Gastrocnemius medialis (tissue), 4 donors: ENCODE measurements around the gene NID1. TPM values are rescaled to one million over a fixed set of nuclear protein-coding genes. Genes with fewer than 3 reads are reported as not detected.
"Not testable (repeated sequence)": the region's sequence is repeated elsewhere in the genome, so short reads cannot be mapped to it uniquely, and the experiment has no call there.

Experiments used
- ATAC-seq, 2 donors: fragments of 150-250 bp; one replicate each; pipeline ENCODE4 v1.9.1; 2016
- DNase-seq, 2 donors: peaks; one replicate each; pipeline ENCODE4 v3.0.0-alpha.2; 2019
- H3K27ac ChIP-seq, 4 donors: fragments of 200-600 bp; sonication (generic); 1 replicate in 1 of 4; 2 replicates in 3 of 4; pipeline ENCODE4 v1.5.1; 2016 to 2018; ENCODE audit warnings: mild to moderate bottlenecking in 2 of 4, moderate library complexity in 1 of 4
- H3K27me3 ChIP-seq, 3 donors: fragments of 200-600 bp; sonication (generic) in 2 of 3; 1 replicate in 1 of 3; 2 replicates in 2 of 3; pipeline versions ENCODE4 v1.5.1 to v1.6.0; 2016 to 2019; ENCODE audit warnings: mild to moderate bottlenecking in 1 of 3, moderate library complexity in 1 of 3
- H3K36me3 ChIP-seq, 2 donors: fragments of 200-600 bp; sonication (generic) in 1 of 2; one replicate each; pipeline ENCODE4 v1.5.1; 2017 to 2018
- H3K4me1 ChIP-seq, 2 donors: fragments of 200-600 bp; sonication (generic) in 1 of 2; one replicate each; pipeline ENCODE4 v1.5.1; 2016 to 2017; ENCODE audit warnings: mild to moderate bottlenecking in 2 of 2
- H3K4me3 ChIP-seq, 4 donors: fragments of 200-600 bp; sonication (generic) in 3 of 4; 1 replicate in 1 of 4; 2 replicates in 3 of 4; pipeline ENCODE4 v1.5.1; 2016 to 2019; ENCODE audit warnings: mild to moderate bottlenecking in 2 of 4
- H3K9me3 ChIP-seq, 3 donors: fragments of 200-600 bp; sonication (generic) in 2 of 3; 1 replicate in 1 of 3; 2 replicates in 2 of 3; pipeline ENCODE4 v1.5.1; 2016 to 2019
- POLR2A ChIP-seq, 2 donors: fragments of 450-650 bp; IDR thresholded peaks; one replicate each; pipeline ENCODE4 v1.6.1; 2017; ENCODE audit warnings: antibody characterized with exemption in 2 of 2, mild to moderate bottlenecking in 2 of 2, moderate library complexity in 2 of 2
- in situ Hi-C, 4 donors: fragments of 200-750 bp; cut with MboI; loops; one replicate each; pipeline versions ENCODE4 v1.15.0 to v1.8.0; 2017; ENCODE audit warnings: low sequenced_read_pairs in 4 of 4
- intact Hi-C: fragments of 100-400 bp; cut with DNase I; formaldehyde crosslinking; loops from one replicate; pipeline ENCODE4 v1.15.1; 2023; ENCODE audit warnings: low total_unique reads
- total RNA-seq, 4 donors: library from RNA; depleted of rRNA; stranded (reverse); fragments of >200 nt; gene quantifications; one replicate each; pipeline versions ENCODE4 v1.1.0 to v1.2.3, GENCODE V29; 2016
- TF ChIP-seq, protein P1 (sequence below), 5 experiments: fragments of 450-650 bp in 3 of 5; fragments of 200-600 bp in 2 of 5; sonication (generic) in 2 of 5; IDR thresholded peaks in 4 of 5; conservative IDR thresholded peaks in 1 of 5; 1 replicate in 4 of 5; 2 replicates in 1 of 5; pipeline ENCODE4 v1.5.1; 2016 to 2019; ENCODE audit warnings: antibody characterized with exemption in 5 of 5, mild to moderate bottlenecking in 3 of 5, moderate library complexity in 3 of 5

Gene NID1
- total RNA-seq, 4 donors from 2014 or later, result 33.7 to 79.0 (median 51.7) TPM

DNA sequence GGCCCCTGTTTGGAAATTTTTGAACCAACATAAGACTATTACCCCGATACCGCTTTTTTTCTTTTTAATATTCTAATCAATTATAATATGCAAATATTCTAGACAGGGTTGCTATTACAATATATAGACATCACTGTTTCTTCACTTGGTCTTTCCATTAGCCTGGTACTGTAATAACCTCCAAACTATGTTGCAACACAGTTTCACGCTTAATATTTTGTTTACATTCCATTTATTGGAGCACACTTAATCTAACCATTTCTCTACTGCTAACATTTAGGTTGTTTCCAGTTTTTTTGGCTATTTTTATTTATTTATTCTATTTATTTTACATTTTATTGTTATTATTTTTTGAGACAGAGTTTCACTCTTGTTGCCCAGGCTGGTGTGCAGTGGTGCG, 17.6 kb upstream of the NID1 start:
- TF ChIP-seq, protein P1, sequence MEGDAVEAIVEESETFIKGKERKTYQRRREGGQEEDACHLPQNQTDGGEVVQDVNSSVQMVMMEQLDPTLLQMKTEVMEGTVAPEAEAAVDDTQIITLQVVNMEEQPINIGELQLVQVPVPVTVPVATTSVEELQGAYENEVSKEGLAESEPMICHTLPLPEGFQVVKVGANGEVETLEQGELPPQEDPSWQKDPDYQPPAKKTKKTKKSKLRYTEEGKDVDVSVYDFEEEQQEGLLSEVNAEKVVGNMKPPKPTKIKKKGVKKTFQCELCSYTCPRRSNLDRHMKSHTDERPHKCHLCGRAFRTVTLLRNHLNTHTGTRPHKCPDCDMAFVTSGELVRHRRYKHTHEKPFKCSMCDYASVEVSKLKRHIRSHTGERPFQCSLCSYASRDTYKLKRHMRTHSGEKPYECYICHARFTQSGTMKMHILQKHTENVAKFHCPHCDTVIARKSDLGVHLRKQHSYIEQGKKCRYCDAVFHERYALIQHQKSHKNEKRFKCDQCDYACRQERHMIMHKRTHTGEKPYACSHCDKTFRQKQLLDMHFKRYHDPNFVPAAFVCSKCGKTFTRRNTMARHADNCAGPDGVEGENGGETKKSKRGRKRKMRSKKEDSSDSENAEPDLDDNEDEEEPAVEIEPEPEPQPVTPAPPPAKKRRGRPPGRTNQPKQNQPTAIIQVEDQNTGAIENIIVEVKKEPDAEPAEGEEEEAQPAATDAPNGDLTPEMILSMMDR (IDR thresholded peaks at IDR 0.05 in 4 of 5, conservative IDR thresholded peaks at IDR 0.05 in 1 of 5), result no peak
- no peak for TF ChIP-seq POLR2A (IDR thresholded peaks at IDR 0.05)
- in situ Hi-C loops, result no loop called here

DNA sequence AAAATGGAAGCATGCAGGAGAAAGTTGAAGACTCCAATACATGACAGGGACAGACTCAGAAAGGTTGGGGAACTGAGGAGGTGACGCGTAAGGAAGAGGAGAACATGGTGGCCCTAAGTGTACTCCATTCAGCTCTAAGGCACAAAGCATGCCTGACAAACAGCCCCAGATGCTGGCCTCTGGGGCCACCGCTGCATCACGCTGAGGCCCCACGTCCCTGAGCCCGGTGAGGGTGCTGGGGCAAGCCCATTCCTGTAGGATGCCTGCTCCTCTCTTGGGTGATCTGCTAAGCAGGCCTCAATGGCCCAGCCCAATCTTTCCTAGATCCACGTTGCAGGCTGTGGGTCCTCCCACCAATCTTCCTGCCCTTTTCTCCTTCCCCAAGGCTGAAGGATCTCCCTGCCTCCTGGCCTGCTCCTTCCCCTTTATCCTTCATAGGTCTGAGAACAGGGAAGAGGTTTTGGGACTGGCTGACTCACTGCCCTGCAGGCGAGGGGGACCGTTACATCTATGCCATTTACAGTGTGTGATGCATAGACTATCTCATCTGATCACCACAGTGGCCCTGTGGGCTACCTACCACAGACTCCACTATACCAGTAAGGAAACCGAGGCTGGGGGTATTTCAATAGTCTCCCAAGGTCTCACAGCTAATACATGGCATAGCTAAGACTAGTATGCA, 16.8 kb upstream of the NID1 start:
- ATAC-seq, result no peak
- Histone ChIP-seq H3K27me3 (no peaks in the 10 kb centered on the region), H3K9me3 (no peaks in the 10 kb centered on the region), H3K27ac (no peak overlapping the region), H3K36me3 (no peaks in the 10 kb centered on the region), H3K4me3 (no peak overlapping the region), H3K4me1 (no peaks in the 10 kb centered on the region)
- DNase-seq, result no peak
- TF ChIP-seq POLR2A (IDR thresholded peaks at IDR 0.05), result no peak
- TF ChIP-seq, protein P1 (IDR thresholded peaks at IDR 0.05 in 4 of 5, conservative IDR thresholded peaks at IDR 0.05 in 1 of 5), result no peak
- in situ Hi-C loops, result no loop called here
- intact Hi-C loops, result no loop called here

More for the DNA sequence above, 17.6 kb upstream of the NID1 start:
- Histone ChIP-seq H3K4me3 (no peak overlapping the region), H3K27me3 (no peaks in the 10 kb centered on the region), H3K4me1 (no peaks in the 10 kb centered on the region), H3K36me3 (no peaks in the 10 kb centered on the region), H3K27ac (no peak overlapping the region), H3K9me3 (no peaks in the 10 kb centered on the region)
- ATAC-seq (no peak), DNase-seq (no peak)
- intact Hi-C loops, result no loop called here

- in situ Hi-C loops, result no loop called here
Observed at GRCh38 chr1:236079703-236080102, 14.8 kb upstream of the NID1 start.

DNA sequence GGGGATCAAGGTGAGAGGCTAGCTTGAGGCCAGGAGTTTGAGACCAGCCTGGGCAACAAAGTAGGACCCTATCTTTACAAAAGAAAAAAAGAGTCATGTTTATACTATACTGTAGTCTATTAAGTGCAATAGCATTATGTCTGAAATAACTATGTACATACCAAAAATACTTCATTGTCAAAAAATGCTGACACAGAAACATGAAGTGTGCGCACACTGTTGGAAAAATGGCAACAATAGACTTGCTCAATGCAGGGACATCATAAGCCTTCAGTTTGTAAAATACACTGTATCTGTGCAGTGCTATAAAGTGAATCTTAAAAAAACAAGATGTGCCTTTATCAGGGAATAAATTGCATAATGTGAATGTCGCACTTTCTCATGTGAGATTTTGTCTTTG, 14.1 kb upstream of the NID1 start:
- no peak for DNase-seq
- H3K4me1 ChIP-seq, result no peaks in the 10 kb centered on the region
- H3K36me3 ChIP-seq, result no peaks in the 10 kb centered on the region
- in situ Hi-C loops, result no loop called here
- TF ChIP-seq POLR2A (IDR thresholded peaks at IDR 0.05), result no peak
- TF ChIP-seq, protein P1 (IDR thresholded peaks at IDR 0.05 in 4 of 5, conservative IDR thresholded peaks at IDR 0.05 in 1 of 5), result no peak
- H3K9me3 ChIP-seq, result no peaks in the 10 kb centered on the region
- no peak overlapping the region for H3K27ac ChIP-seq
- intact Hi-C loops, result no loop called here
- no peaks in the 10 kb centered on the region for H3K27me3 ChIP-seq
- no peak for ATAC-seq
- H3K4me3 ChIP-seq, result no peak overlapping the region

More at GRCh38 chr1:236079703-236080102, 14.8 kb upstream of the NID1 start:
- no peaks in the 10 kb centered on the region for H3K4me1 ChIP-seq
- no peak overlapping the region for H3K27ac ChIP-seq
- TF ChIP-seq POLR2A (IDR thresholded peaks at IDR 0.05), result no peak
- TF ChIP-seq, protein P1 (IDR thresholded peaks at IDR 0.05 in 4 of 5, conservative IDR thresholded peaks at IDR 0.05 in 1 of 5), result no peak
- ATAC-seq (no peak), DNase-seq (no peak)
- H3K4me3 ChIP-seq, result no peak overlapping the region
- intact Hi-C loops, result no loop called here
- H3K36me3 ChIP-seq, result no peaks in the 10 kb centered on the region
- H3K9me3 ChIP-seq, result no peaks in the 10 kb centered on the region
- H3K27me3 ChIP-seq, result no peaks in the 10 kb centered on the region

DNA sequence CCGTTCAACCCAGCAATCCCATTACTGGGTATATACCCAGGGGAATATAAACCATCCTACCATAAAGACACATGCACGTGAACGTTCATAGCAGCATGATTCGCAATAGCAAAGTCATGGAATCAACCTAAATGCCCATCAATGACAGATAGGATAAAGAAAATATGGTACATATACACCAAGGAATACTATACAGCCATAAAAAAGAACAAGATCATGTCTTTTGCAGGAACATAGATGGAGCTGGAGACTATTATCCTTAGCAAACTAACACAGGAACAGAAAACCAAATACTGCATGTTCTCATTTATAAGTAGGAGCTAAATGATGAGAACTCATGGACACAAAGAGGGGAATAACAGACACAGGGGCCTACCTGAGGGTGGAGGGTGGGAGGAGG, 13.2 kb upstream of the NID1 start:
- H3K36me3 ChIP-seq, H3K27ac ChIP-seq, ATAC-seq, DNase-seq, intact Hi-C loops, H3K4me1 ChIP-seq, H3K9me3 ChIP-seq, in situ Hi-C loops, H3K4me3 ChIP-seq, H3K27me3 ChIP-seq: not testable (repeated sequence)
